COLO829 (cell line): Measurements from ENCODE around the gene RPL37.
"Not testable (repeated sequence)": the region's sequence is repeated elsewhere in the genome, so short reads cannot be mapped to it uniquely, and the experiment has no call there.

ENCODE experiments used
- DNase-seq: peaks from one replicate; pipeline ENCODE4 v3.0.0; 2012; ENCODE audit warnings: low spot score

RPL37 gene

DNA sequence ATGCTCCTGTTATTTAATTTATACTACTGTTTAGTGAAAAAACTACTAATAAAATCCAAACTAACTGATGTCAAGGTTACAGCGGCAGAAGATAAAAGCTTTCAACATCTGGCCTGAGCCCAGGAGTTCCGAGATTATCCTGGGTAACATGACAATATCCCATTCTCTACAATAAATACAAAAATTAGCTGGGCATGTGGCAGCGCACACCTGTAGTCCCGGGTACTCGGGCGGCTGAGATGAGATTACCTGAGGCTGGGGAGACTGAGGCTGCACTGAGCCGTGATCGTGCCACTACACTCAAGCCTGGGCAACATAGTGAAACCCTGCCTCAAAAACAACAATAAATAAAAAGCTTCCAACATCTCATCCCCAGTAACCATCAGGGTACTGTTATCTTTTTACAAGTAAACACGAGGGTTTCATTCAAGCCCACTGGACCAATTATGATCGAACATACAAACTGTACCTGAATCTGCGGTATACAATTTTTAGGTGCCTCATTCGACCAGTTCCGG lies 1.3 kb downstream of the RPL37 start:
- no peak for DNase-seq

DNA sequence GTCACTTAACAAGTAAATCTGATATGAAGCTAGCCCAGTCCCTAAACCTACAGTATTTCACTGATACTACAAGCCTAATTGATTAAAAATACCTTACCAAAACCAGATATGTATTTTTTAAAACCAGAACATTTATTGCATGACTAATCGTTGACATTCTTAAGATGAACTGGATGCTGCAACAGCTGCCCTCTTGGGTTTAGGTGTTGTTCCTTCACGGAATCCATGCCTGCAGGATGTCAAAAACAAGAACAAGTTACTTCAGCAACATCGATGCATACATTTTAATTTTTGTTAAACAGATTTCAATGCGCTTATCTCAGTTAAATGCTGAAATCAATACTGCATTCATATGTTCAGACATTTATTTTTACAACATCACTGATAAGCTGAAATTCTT lies 2.7 kb downstream of the RPL37 start:
- DNase-seq, result no peak

DNA sequence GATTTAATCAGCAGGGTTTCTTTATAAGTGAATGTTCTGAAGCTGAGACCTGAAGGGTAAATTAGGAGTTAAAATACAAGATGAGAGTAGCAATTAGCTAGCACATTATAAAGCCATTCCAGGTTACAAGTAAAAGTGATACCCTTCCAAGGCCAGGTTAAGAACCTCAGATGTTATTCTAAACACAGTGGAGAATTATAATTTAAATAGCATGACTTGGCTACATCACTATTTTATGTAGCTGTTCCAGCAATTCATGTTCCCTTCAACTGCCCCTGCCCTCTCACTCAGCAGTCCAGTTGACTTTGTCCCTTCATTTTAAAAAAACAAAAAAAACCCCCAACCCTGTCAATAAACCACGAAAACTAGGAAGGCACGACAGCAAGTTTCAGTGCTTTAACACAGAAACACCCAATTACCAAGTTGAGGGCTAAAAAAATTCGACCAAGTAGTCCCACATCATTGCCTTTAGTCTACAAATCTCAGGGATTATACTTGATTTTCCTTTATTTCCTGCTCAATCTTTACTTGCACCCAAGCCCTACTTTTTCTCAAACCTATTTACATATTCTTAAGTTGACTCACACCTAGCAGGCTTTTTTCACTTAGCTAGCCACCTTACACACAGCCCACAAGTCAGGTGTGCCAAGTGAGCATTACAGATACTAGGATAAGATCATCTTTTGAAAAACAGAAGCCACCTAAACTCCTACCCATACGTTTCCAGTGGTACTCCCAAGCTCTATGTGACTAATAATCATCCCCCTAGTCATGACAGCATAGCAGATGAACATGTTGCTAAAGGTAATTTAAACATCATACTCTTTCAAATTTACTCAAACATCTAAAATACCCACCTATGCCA lies 3.4 kb downstream of the RPL37 start:
- DNase-seq, result no peak

DNA sequence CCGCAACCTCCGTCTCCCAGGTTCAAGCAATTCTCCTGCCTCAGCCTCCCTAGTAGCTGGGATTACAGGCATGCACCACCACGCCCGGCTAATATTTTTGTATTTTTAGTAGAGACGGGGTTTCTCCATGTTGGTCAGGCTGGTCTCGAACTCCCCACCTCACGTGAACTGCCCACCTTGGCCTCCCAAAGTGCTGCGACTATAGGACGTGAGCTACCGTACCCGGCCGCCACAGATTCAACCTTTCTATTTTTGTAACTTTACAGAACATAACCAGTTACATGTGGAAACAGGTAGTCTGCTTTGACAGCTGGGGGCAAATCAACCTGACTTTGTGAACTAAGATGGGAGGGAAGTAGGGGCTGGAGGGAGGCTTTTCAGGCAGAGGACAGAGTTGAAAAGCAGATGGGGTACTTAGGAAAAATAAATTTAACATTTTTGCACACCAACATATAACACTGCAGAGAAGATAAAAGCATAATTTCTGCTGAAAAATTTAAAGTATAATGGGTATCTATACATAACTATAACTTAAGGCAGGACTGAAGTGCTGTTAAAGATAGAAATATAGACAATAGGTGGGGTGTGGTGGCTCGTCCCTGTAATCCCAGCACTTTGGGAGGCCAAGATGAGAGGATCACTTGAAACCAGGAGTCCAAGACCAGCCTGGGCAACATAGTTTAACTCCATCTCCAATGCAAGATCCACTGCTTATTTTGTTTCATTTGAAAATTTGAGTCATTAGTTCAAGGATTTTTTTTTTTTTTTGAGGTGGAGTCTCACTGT lies 5.1 kb downstream of the RPL37 start:
- no peak for DNase-seq

DNA sequence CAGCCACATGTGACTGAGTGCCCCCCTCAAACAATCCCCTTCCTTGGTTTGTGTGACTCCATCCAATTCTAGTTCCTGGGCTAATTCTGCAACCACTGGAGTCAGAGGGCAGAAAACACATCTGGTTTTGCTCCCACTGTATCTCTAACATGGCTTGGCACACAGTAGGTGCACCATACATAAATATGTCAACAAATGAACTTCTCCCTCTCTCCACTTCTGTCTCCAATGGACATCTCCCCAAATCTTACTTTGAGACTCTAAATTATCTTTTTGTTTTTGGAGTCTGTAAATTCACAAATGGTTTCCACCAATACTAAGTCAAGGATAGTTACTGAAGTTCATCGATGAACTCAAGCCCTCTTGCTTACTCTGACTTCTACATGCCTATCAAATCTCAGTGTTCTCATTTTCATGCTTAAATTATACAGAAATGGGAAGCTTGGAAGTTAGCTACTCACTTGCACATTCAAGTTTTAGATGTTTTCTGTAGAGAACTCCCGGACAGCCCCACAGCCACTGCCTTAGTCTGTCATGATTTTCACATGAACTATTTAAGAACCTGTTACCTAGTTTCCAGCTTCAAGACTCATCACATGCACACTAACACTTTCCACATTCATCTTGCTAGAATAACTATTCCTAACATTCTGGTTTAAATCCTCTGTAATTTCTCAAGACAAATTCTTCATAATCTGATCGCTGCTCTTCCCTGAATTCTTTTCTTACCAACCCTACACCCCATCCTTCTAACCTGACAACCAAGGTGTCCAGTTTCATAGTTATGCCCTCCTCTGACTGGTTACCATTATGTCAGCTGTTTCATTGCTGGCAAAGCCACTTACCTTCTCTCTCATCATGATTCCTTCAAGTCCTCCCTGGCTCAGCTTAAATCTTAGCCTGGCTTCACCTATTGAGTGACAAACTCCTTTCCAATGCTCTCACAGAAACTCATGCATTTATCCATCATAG lies 6.0 kb downstream of the RPL37 start:
- no peak for DNase-seq

DNA sequence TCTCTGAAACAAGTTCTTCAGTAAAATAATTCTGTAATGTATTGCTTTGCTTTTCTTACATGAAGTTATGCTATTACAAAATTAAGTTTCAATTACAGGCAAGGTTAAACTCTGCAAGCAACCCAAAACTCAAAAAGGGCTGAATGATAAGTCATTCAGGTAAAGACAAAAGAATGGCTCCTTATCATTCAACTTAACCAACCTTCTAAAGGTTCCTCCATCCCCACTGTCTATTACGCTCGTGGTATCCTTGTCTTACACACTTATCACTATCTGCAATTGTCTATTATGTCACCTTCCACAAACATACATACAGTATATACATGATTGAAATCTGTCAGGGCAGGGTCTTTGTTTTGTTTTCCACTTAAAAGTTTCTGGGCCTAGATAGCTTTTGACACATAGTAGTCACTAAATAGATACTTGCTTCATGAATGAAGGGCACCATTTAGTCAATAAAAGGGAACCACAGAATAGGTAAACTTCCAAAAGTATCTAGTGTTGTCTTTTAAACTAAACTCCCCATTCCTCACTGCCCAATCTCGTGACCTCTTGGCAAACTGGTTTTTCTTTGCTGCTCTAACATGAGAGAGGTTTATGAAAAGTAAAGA lies 6.9 kb downstream of the RPL37 start:
- DNase-seq, result no peak

DNA sequence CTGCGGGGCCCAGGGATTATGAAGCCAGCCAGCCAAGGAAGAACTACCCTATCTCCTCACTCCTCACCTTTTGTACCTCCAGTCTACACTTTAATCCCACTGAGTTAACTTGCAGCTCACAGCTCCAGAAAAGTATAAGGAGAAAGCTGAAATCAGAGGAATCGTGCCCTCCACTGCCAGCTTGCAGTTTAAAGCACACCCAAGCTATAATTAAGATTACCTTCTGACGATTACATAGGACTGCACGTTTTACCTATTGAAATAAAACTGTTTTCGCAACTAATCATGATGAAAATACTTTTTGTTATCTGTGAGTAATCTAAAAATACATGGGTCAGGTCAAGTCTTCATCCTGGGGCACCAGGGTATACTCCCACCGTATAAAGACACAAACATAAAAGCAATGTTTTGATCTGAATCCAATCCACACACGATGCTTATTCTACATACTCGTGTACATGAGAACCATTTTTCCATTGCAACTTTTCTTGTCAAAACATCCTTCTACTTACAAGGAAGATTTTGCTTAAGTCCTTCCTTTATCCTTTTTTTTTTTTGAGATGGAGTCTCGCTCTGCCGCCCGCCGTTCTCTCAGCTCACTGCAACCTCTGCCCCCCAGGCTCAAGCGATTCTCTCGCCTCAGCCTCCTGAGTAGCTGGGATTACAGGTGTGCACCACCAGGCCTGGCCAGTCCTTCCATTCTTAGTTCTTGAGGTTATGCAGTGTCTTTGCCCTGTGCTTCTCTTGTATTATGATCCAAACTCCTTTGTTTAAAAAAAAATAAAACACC lies 7.6 kb downstream of the RPL37 start:
- DNase-seq, result no peak

DNA sequence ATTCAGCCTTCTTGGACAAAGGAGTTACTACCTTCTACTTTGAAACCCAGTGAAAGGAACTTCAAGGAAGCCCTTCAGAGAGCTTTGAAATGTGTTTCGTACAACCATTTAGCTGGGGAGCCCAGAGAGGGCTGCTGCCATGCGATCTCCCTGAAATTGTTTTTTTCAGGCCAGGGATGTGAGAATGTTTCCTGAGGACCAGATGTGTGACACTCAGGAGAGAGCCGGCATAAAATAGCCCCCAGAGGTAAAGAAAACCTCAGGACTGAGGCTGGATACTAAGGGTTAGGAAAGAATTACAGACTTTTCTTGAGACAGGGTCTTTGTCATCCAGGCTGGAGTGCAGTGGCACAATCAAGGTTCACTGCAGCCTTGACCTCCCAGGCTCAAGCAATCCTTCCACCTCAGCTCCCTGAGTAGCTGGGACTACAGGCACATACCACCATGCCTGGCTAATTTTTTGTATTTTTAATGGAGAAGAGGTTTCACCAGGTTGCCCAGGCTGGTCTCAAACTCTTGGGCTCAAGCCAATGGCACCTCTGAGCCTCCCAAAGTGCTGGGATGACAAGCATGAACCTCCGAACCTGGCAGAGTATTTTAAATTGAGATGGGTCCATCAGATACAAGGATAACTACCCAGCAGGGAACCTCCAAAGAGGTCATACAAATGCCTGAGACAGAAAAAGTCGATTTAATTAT lies 8.4 kb downstream of the RPL37 start:
- no peak for DNase-seq

DNA sequence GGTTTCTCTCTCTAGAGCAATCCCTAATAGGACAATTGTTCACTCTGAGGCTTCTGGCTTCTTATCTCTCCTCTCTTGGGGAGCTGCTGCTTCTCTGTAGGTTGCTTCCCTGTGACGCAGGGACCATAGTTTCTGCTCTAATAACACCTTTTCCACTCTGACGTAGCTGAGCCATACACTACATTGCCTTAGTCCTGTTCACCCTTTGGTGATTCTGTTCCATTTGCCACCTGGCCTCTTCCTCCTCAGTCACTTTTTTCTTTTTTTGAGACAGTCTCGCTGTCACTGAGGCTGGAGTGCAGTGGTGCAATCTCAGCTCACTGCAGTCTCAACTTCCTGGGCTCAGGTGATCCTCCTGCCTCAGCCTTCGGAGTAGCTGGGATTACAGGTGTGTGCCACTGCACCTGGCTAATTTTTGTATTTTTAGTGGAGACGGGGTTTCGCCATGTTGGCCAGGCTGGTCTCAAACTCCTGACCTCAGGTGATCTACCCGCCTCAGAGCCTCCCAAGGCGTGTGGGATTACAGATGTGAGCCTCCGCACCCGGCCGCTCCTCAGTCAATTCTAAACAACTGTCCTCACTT lies 9.5 kb downstream of the RPL37 start:
- DNase-seq, result not testable (repeated sequence)

DNA sequence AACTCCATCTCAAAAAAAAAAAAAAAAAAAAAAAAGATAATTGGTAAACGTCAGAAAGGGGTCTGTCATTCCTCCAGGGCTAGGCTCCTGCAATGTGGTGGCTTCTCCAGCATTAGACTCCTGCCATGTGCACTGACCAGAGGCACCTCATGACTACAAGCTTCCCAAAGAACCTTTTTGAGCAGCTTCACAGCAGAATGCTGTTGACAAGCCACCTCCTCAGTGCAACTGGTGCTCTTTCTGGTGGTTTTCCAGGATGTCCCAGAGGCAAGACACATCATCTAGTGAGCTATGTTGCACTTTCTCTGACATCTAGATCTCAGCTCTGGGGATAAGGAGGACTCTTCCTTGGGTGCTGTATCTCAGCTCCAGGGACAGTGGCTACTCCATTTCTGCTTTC lies 11.6 kb downstream of the RPL37 start:
- DNase-seq, result no peak

DNA sequence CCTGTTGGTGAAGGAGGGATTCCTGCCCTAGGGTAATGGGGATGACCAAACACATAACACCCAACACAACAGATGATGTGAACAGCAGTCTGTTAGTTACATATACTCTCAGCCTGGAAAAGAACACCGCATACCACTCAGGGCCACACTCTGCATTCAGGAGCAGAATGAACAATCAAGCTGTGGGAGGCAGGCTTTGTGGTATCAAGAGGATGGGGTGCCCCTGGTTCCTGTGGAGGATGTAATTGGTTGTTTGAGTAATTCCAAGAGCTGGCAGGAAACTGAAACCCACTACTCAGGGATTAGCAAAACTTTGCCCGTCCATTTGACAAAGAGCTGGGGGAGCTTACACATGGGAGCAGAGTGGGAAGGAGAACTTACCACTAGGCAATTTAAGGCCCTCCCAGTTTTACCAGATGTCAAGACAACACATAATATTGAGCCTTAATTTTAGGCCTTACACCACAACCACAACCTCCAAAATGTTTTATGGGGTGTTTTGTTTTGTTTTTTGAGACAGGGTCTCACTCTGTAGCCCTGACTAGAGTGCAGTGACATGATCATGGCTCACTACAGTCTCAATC lies 21.2 kb downstream of the RPL37 start:
- no peak for DNase-seq

DNA sequence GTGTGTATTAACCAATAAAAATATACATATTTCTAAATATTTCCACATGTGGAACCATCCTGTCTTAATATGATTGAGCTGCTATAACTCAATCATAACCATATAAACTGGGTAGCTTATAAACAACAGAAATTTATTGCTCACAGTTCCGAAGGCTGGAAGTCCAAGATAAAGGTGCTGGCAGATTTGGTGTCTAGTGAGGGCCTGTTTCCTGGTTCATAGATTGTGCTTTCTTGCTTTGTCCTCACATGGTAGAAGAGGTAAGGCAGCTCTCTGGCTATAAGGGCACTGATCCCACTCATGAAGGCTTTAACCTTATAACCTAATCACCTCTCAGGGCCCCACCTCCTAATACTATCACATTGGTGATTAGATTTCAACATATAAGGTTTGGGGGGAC lies 22.9 kb downstream of the RPL37 start:
- DNase-seq, result no peak

DNA sequence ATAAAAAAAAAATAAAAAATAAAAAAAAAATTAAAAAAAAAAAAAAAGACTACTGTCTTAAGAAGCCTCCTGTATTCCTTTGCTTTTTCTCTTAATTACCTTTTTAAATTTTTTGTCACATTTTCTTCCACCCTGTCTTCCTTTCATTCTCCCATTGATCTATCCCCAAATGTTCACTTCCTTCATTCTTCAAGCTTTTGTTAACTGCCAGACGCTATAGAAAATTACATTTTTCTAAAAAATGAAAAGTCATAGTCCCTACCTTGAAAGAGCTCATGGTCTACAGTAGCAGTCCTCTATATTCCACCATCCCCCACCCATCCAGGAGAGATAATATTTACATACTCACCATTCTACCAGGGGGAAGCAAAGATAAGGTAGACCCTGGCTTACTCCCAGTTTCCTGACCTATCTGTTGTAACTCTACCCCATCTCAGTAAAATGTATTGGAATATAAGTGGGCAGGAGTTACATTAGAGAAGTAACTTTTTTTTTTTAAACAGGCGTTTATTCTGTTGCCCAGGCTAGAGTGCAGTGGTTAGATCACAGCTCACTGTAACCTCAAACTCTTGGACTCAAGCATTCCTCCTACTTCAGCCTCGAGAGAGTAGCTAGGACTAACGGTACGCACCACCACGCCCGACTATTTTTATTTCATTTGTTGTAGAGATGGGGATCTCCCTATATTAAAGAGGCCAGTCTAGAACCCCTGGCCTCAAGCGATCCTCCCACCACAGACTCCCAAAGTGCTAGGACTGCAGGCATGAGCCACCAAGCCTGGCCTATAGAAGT lies 33.1 kb downstream of the RPL37 start:
- DNase-seq, result no peak

DNA sequence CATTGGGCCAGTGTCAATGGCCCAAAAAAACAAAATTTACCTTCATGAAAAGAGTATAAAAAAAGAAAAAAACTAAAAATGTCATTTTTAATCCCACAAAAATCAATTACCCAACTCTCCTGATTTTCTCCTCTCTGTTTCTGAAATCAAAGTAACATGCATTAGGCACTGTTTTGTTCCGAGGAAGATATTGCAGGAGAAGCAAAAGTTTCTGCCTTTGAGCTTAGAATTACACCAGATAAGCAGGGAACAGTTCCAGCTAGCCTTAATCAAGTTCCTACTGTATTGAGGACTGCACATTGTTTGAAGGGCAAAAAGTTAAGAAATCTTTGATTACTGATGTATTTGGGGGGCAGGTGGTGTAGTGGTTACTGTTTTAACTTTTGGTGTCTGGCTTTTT lies 35.8 kb downstream of the RPL37 start:
- DNase-seq, result no peak

DNA sequence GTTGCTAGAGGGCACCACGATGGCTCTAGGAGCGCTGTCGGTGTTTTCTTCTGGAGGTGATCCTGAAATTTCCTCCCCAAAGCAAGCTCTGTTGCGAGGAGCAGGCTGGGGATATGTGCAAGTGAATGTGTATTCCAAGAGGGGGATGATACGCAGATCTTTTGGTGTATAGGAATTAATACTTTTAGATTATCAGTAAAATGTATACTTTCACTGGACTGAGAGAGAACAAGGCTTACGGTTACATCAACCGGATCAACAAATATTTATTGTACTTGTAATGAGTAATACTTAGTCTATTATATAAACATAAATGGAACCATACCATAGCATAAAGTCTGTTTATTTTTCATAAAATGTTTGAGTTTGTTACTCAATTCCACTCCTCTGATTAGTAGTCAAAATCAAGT lies 36.2 kb downstream of the RPL37 start:
- DNase-seq, result no peak

DNA sequence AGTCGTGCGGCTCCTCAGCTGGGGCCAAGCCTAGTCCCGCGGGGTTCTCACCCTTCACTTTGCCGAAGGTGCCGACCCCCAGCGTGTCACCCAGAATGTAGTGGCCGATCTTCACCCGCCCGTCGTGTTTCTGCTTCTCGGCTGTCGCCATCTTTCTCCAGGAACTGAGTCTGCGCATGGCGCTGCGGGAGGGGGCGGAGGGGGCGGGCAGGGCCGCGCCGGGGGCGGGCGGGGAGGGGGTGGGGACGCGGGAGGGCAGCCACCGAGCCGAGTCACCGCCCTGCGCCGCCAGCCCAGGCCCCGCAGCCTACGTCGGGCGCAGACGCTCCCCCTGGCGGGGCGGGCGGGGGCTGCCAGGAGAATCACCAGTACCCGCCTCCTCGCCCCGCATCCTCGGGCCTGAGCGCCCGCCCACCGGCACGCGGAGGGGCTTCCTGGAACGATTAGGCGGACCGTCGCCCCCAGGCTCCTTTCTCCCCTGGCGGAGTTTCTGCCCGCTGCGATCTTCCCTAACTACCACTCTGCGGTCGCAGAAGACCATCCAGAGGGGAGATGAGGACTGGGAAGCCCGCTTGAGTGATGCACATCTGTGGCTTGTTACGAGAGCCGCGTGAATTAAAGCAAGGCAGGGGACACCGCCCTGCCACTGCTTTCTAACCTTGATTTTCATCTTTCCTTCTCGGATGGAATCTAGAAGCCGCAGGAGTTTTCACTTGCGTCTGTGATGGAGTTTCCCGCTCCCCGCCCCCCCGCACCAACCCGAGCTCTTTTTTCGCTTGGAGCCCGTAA lies 36.8 kb downstream of the RPL37 start, which contains the start of gene PRKAA1:
TSS of gene PRKAA1 (minus strand) at position 363 of the 789 bp plus-strand sequence. CDS start at position 178, 185 bp downstream.
- DNase-seq, result peak; percentile 34

DNA sequence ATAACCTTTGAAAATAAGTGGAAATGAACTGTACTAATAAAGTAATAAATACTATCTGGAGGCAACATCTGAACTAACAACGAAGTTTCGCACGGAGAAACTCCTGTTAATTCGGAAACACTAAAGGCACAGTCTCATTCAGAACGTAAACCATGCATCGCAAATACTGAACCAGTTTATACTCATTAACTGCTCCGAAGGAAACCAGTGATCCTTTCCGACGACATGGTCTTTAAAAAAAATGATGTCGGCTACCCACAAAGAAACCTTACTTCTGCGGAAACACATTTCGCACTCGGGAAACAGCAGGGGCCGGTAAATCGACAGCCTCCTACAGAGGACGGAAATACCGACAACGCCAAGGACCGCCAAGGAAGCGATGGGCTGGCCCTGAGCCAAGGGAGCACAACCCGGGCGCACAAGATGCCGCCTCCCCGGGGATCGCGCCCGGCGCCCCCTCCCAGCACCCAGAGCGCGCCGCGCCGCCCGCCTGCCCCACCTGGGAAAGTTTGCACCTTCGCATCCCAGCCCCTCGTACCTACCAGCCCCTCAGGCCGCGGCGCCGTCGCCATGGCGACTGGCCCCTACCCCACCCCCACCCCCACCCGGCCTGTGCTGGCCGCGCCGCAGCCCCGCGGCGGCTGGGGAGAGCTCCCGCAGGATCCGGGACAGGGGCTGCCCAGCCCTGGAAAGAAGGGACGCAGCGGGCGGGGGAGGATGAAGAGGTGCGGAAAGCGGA lies 37.6 kb downstream of the RPL37 start:
- no peak for DNase-seq
